Measurements from ENCODE around the gene IGF1.

- TF ChIP-seq POLR2AphosphoS5 (IDR thresholded peaks at IDR 0.05) (no peak), POLR2A (IDR thresholded peaks at IDR 0.05) (no peak)
Measured at GRCh38 chr12:102406033-102406584, 74.3 kb downstream of the IGF1 start.
